Hepatocyte (in vitro differentiated cells): ENCODE data around the gene ZNF480. TPM values are rescaled to one million over a fixed set of nuclear protein-coding genes. Genes with fewer than 3 reads are reported as not detected.

Experiments used
- DNase-seq: peaks from one replicate; pipeline ENCODE4 v3.0.0-alpha.2; 2016; ENCODE audit warnings: low spot score
- H2AFZ ChIP-seq: fragments of 200-600 bp; sonication (generic); 2 replicates; pipeline ENCODE4 v1.6.0; 2016; ENCODE audit warnings: antibody characterized with exemption, mild to moderate bottlenecking
- H3K27ac ChIP-seq: fragments of 200-600 bp; sonication (generic); 2 replicates; pipeline ENCODE4 v1.5.1; 2016; ENCODE audit warnings: mild to moderate bottlenecking
- H3K27me3 ChIP-seq: fragments of 200-600 bp; sonication (generic); 2 replicates; pipeline ENCODE4 v1.6.1; 2016
- H3K36me3 ChIP-seq: fragments of 200-600 bp; sonication (generic); replicated peaks from 2 replicates; pipeline ENCODE4 v1.5.1; 2016; ENCODE audit warnings: low read depth; ENCODE audit not compliant: insufficient read depth
- H3K4me1 ChIP-seq: fragments of 200-600 bp; sonication (generic); 2 replicates; pipeline ENCODE4 v1.5.1; 2016; ENCODE audit warnings: mild to moderate bottlenecking, moderate library complexity; ENCODE audit not compliant: insufficient read depth
- H3K4me2 ChIP-seq: fragments of 200-600 bp; sonication (generic); 2 replicates; pipeline ENCODE4 v1.6.0; 2016
- H3K4me3 ChIP-seq: fragments of 200-600 bp; sonication (generic); 2 replicates; pipeline ENCODE4 v1.5.1; 2016; ENCODE audit warnings: mild to moderate bottlenecking
- H3K79me2 ChIP-seq: fragments of 200-600 bp; sonication (generic); 2 replicates; pipeline ENCODE4 v1.6.0; 2017; ENCODE audit warnings: mild to moderate bottlenecking
- H3K9me2 ChIP-seq: fragments of 200-600 bp; sonication (generic); replicated peaks from 2 replicates; pipeline ENCODE4 v1.6.0; 2017; ENCODE audit warnings: mild to moderate bottlenecking; ENCODE audit not compliant: insufficient read depth
- H3K9me3 ChIP-seq: fragments of 200-600 bp; sonication (generic); 2 replicates; pipeline ENCODE4 v1.5.1; 2016; ENCODE audit warnings: low read depth, mild to moderate bottlenecking
- H4K20me1 ChIP-seq: fragments of 200-600 bp; sonication (generic); 2 replicates; pipeline ENCODE4 v1.6.0; 2016; ENCODE audit warnings: mild to moderate bottlenecking; ENCODE audit not compliant: insufficient read depth, poor library complexity, severe bottlenecking
- EZH2 ChIP-seq: fragments of 200-600 bp; sonication (generic); IDR thresholded peaks from 2 replicates; pipeline ENCODE4 v1.6.1; 2016; ENCODE audit warnings: antibody characterized with exemption, mild to moderate bottlenecking, borderline replicate concordance
- EZH2phosphoT487 ChIP-seq: fragments of 200-600 bp; sonication (generic); IDR thresholded peaks from one replicate; pipeline ENCODE4 v1.6.1; 2018; ENCODE audit warnings: antibody characterized with exemption, mild to moderate bottlenecking, low read depth, moderate library complexity; ENCODE audit not compliant: unreplicated experiment, severe bottlenecking
- WGBS: methylation state at CpG from one replicate; pipeline ENCODE4 v1.1.6; 2016; ENCODE audit warnings: low lambda C conversion rate; ENCODE audit errors: missing lambda C conversion rate; 5-methylcytosine and 5-hydroxymethylcytosine counted together
- polyA plus RNA-seq: library from polyadenylated mRNA; unstranded; fragments of >200 nt; fragmentation: Nextera tagmentation; extraction: Ambion mirVana; gene quantifications from 2 replicates; pipeline ENCODE4 v1.2.1, GENCODE V29; 2016
- total RNA-seq: library from RNA; depleted of rRNA; stranded (reverse); fragments of >200 nt; gene quantifications from 2 replicates; pipeline ENCODE4 v1.2.3, GENCODE V29; 2014
- TF ChIP-seq, protein P1 (sequence below): fragments of 200-600 bp; sonication (generic); IDR thresholded peaks from 2 replicates; pipeline ENCODE4 v1.5.1; 2016; ENCODE audit warnings: antibody characterized with exemption, mild to moderate bottlenecking; ENCODE audit not compliant: poor library complexity

Gene ZNF480
- total and polyA plus RNA-seq, 2 experiments from 2014 or later, result 8.7 to 17.9 TPM

DNA sequence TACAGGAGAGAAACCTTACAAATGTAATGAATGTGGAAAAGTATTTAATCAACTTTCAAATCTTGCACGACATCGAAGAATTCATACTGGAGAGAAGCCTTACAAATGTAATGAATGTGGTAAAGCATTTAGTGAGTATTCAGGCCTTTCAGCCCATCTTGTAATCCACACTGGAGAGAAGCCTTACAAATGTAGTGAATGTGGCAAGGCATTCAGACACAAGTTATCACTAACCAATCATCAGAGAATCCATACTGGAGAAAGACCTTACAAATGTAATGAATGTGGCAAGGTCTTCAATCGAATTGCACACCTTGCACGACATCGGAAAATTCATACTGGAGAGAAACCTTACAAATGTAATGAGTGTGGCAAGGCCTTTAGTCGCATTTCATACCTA lies 25.5 kb downstream of the ZNF480 start:
- Histone ChIP-seq H3K27ac (no peak overlapping the region), H4K20me1 (no peaks in the 10 kb centered on the region), H3K9me2 (no peaks in the 10 kb centered on the region), H3K4me1 (no peaks in the 10 kb centered on the region), H2AFZ (no peak overlapping the region), H3K27me3 (no peaks in the 10 kb centered on the region), H3K36me3 (peaks cover 41% of the 10 kb centered on the region), H3K79me2 (no peaks in the 10 kb centered on the region), H3K4me3 (peak overlapping the region; percentile 26), H3K9me3 (peaks cover 92% of the 10 kb centered on the region), H3K4me2 (no peak overlapping the region)
- DNase-seq, result no peak
- 97% methylated on average over 6 of the region's 6 CpGs for WGBS
- TF ChIP-seq EZH2phosphoT487, result no peak
- TF ChIP-seq, protein P1, sequence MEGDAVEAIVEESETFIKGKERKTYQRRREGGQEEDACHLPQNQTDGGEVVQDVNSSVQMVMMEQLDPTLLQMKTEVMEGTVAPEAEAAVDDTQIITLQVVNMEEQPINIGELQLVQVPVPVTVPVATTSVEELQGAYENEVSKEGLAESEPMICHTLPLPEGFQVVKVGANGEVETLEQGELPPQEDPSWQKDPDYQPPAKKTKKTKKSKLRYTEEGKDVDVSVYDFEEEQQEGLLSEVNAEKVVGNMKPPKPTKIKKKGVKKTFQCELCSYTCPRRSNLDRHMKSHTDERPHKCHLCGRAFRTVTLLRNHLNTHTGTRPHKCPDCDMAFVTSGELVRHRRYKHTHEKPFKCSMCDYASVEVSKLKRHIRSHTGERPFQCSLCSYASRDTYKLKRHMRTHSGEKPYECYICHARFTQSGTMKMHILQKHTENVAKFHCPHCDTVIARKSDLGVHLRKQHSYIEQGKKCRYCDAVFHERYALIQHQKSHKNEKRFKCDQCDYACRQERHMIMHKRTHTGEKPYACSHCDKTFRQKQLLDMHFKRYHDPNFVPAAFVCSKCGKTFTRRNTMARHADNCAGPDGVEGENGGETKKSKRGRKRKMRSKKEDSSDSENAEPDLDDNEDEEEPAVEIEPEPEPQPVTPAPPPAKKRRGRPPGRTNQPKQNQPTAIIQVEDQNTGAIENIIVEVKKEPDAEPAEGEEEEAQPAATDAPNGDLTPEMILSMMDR, result no peak
- TF ChIP-seq EZH2, result no peak

- H3K4me2 ChIP-seq, result no peak overlapping the region
- WGBS, result 89% methylated on average over 10 of the region's 10 CpGs
- H3K9me2 ChIP-seq, result no peaks in the 10 kb centered on the region
- no peak overlapping the region for H3K27ac ChIP-seq
- no peaks in the 10 kb centered on the region for H3K79me2 ChIP-seq
- TF ChIP-seq, protein P1, result no peak
- TF ChIP-seq EZH2phosphoT487, result no peak
- TF ChIP-seq EZH2, result no peak
- no peak overlapping the region for H2AFZ ChIP-seq
- H3K36me3 ChIP-seq, result no peaks in the 10 kb centered on the region
- H3K27me3 ChIP-seq, result no peaks in the 10 kb centered on the region
- H3K9me3 ChIP-seq, result peaks cover 19% of the 10 kb centered on the region
- H3K4me3 ChIP-seq, result no peak overlapping the region
- no peaks in the 10 kb centered on the region for H4K20me1 ChIP-seq
- H3K4me1 ChIP-seq, result no peaks in the 10 kb centered on the region
- DNase-seq, result no peak
These were observed 34.8 kb downstream of the ZNF480 start for GRCh38 chr19:52331757-52332156.

DNA sequence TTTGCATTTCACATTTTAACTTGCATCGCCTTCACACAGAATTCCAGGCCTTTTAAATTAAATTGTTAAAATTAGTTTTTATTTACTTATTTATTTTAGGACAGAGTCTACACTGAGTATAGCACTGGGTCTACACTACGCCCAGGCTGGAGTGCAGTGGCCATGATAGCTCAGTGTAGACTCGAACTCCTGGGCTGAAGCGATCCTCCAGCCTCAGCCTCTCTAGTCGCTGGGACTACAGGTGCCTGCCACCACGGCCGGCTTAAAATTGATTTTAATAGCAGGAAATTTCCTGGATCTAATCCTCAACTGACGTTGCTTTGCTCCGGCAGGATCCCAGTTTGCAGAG lies 38.8 kb downstream of the ZNF480 start:
- Histone ChIP-seq H3K27ac (peak overlapping the region; percentile 94), H4K20me1 (no peaks in the 10 kb centered on the region), H3K4me2 (peak overlapping the region; percentile 86), H3K4me3 (peak overlapping the region; percentile 58), H3K79me2 (peaks cover 9% of the 10 kb centered on the region), H3K9me2 (no peaks in the 10 kb centered on the region), H3K27me3 (no peaks in the 10 kb centered on the region), H3K4me1 (peaks cover 8% of the 10 kb centered on the region), H3K36me3 (no peaks in the 10 kb centered on the region), H2AFZ (peak overlapping the region; percentile 94), H3K9me3 (peaks cover 16% of the 10 kb centered on the region)
- 62% methylated on average over 9 of the region's 9 CpGs for WGBS
- DNase-seq, result no peak
- no peak for TF ChIP-seq EZH2phosphoT487
- TF ChIP-seq, protein P1, result no peak
- TF ChIP-seq EZH2, result no peak
